ENCODE data around the gene GFPT1. TPM values are rescaled to one million over a fixed set of nuclear protein-coding genes. Genes with fewer than 3 reads are reported as not detected.
A peak's percentile ranks its signal among the peaks of the same experiment; 100 is the strongest.

GFPT1 gene
- total RNA-seq, 4 donors from 2014 or later = 24.3 to 90.5 (median 39.5) TPM

DNA sequence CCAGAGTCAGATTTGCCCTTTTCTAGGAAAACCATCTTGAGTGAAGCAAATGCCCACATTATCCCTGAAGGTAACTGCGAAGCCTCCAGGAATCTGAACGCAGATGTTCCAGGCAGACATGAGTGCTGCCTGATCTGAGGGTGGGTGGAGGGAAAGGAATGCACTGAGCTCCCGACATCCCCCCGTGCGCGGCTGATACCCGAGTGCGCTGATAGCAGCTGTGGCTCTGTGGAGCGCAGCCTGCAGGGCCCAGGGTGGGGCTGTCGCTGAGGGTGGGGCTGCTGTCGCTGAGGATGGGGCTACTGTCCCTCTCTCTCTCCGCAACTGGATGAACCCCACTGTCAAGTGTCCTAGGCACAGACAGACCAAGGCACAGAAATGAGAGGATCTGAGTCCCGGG is 82.4 kb downstream of the GFPT1 start:
- TF ChIP-seq, protein P1, sequence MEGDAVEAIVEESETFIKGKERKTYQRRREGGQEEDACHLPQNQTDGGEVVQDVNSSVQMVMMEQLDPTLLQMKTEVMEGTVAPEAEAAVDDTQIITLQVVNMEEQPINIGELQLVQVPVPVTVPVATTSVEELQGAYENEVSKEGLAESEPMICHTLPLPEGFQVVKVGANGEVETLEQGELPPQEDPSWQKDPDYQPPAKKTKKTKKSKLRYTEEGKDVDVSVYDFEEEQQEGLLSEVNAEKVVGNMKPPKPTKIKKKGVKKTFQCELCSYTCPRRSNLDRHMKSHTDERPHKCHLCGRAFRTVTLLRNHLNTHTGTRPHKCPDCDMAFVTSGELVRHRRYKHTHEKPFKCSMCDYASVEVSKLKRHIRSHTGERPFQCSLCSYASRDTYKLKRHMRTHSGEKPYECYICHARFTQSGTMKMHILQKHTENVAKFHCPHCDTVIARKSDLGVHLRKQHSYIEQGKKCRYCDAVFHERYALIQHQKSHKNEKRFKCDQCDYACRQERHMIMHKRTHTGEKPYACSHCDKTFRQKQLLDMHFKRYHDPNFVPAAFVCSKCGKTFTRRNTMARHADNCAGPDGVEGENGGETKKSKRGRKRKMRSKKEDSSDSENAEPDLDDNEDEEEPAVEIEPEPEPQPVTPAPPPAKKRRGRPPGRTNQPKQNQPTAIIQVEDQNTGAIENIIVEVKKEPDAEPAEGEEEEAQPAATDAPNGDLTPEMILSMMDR (IDR thresholded peaks at IDR 0.05) = no peak
- TF ChIP-seq POLR2A (IDR thresholded peaks at IDR 0.05) = no peak
- no peak overlapping the region for H3K4me3 ChIP-seq
- H3K9me3 ChIP-seq = no peaks in the 10 kb centered on the region
- no peak overlapping the region for H3K27ac ChIP-seq
- H3K27me3 ChIP-seq = no peaks in the 10 kb centered on the region
- no peaks in the 10 kb centered on the region for H3K36me3 ChIP-seq
- no peak for DNase-seq
- H3K4me1 ChIP-seq = no peaks in the 10 kb centered on the region
- intact Hi-C loops (cut with DNase I; ENCODE audit: low total_unique reads) = loop anchor here (5.0 kb wide), 1 partner anchor 292 kb away; the partner anchor contains the start of gene ANTXR1

DNA sequence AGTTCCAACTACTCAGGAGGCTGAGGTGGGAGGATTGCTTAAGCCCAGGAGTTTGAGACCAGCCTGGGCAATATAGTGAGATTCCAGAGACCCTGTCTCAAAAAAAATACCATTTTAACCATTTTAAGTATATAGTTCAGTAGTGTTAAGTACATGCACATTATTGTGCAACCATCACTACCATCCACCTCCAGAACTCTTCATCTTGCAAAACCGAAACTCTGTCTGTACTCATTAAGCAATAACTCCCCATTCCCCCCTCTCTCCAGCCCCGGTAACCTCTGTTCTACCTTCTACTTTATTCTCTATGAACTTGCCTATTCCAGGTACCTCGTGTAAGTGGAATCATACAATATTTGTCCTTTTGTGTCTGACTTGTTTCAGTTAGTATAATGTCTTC is 86.4 kb downstream of the GFPT1 start:
- TF ChIP-seq POLR2A (IDR thresholded peaks at IDR 0.05) = no peak
- TF ChIP-seq, protein P1 (IDR thresholded peaks at IDR 0.05) = no peak
- H3K36me3 ChIP-seq = no peaks in the 10 kb centered on the region
- DNase-seq = no peak
- intact Hi-C loops (cut with DNase I; ENCODE audit: low total_unique reads) = no loop called here
- no peaks in the 10 kb centered on the region for H3K4me1 ChIP-seq
- no peak overlapping the region for H3K27ac ChIP-seq
- H3K27me3 ChIP-seq = no peaks in the 10 kb centered on the region
- no peaks in the 10 kb centered on the region for H3K9me3 ChIP-seq
- H3K4me3 ChIP-seq = no peak overlapping the region

DNA sequence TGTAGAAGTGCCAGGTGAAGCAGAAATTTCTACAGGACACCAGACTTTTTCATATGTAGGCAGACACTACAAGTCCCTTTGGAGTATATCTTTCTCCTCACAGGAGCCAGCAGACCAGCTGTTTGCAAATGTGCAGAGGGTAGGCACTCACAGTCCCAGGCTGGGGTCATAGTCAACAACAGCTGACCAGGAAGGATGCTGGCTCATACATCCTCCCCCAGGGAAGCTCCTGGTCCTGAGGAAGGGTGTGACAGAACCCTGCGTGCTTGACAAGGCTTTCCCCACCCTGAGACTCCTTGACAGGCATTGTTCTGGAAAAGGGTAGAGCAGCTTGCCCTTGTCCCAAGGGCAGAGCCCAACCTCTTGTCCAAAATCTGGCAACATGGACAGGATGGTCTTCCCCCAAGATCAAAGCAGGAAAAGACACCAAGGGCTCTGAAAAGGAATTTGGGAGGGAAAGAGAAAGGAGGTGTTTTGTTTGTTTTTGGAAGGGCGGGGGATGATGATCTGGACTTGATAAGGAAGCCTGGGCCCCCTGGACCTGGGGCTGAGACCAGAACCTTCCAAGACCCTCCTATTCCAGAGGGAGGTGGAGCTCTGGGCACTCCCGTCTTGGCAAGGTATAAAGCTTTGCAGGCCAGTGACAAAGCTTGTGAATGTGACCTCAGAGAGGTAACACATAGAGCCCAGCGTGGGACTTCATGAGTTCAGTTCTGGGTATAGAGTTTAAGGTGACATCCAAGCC is 87.1 kb downstream of the GFPT1 start:
- Histone ChIP-seq H3K27me3 (no peaks in the 10 kb centered on the region), H3K27ac (no peak overlapping the region), H3K4me3 (no peak overlapping the region), H3K9me3 (no peaks in the 10 kb centered on the region), H3K36me3 (no peaks in the 10 kb centered on the region), H3K4me1 (no peaks in the 10 kb centered on the region)
- DNase-seq = no peak
- intact Hi-C loops (cut with DNase I; ENCODE audit: low total_unique reads) = no loop called here
- TF ChIP-seq, protein P1 (IDR thresholded peaks at IDR 0.05) = no peak
- TF ChIP-seq POLR2A (IDR thresholded peaks at IDR 0.05) = no peak

DNA sequence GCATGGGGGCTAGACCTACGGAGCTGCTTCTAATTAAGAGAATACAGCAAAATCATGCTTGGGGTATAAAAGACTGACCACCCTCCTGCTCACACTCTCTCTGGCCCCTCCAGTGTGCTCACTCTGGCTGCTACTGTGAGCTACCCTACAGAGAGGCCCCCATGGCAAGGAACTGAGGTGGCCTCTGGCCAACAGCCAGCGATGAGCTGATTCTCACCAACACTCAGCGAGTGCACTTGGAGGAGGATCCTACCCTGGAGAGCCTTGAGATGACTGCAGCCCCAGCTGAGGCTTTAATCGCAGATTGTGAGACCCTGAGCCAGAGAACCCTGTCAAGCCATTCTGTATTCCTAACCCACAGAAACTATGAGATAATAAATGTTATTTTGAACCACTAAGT is 88.2 kb downstream of the GFPT1 start:
- Histone ChIP-seq H3K36me3 (no peaks in the 10 kb centered on the region), H3K4me1 (no peaks in the 10 kb centered on the region), H3K27ac (no peak overlapping the region), H3K27me3 (no peaks in the 10 kb centered on the region), H3K4me3 (no peak overlapping the region), H3K9me3 (no peaks in the 10 kb centered on the region)
- intact Hi-C loops (cut with DNase I; ENCODE audit: low total_unique reads) = no loop called here
- peak; percentile 26 to 46 for DNase-seq
- TF ChIP-seq, protein P1 (IDR thresholded peaks at IDR 0.05) = no peak

DNA sequence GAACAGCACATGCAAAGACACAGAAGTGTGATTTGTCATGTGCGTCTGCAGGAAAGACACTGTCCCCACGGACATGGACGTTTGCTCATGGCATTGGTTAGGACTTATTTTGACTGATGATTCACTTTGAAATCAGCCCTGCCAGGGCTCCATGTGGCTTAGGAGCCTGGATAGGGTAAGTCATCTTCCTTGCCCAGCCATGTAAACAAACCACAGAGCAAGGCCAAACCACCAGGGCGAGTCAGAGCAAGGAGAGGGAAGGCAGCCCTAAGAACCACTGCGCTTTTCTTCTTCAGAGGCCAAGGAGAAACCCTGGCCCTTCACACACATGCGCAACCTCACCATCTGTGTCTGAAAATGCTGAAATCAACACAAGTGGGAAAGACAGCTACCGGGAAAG is 88.8 kb downstream of the GFPT1 start:
- H3K27ac ChIP-seq = no peak overlapping the region
- DNase-seq = no peak
- no peaks in the 10 kb centered on the region for H3K9me3 ChIP-seq
- no peaks in the 10 kb centered on the region for H3K4me1 ChIP-seq
- intact Hi-C loops (cut with DNase I; ENCODE audit: low total_unique reads) = no loop called here
- TF ChIP-seq POLR2A (IDR thresholded peaks at IDR 0.05) = no peak
- H3K27me3 ChIP-seq = no peaks in the 10 kb centered on the region
- H3K36me3 ChIP-seq = no peaks in the 10 kb centered on the region
- H3K4me3 ChIP-seq = no peak overlapping the region

All from uterus (tissue), 4 donors.